DOHH2 (cell line): ENCODE data around the gene HCN4.

Source experiments
- CTCF ChIP-seq: fragments of 200-600 bp; sonication (generic); IDR thresholded peaks from one replicate; pipeline ENCODE4 v1.5.1; 2014; ENCODE audit warnings: antibody characterized with exemption, mild to moderate bottlenecking, low read depth, low read length; ENCODE audit not compliant: poor library complexity, severe bottlenecking
- EZH2phosphoT487 ChIP-seq: fragments of 200-600 bp; sonication (generic); IDR thresholded peaks from 2 replicates; pipeline ENCODE4 v1.6.1; 2017; ENCODE audit warnings: borderline replicate concordance, mild to moderate bottlenecking, antibody characterized with exemption, low read length, moderate library complexity, mixed read lengths

GRCh38 chr15:73366766-73367623 lies 1.8 kb downstream of the HCN4 start:
- no peak for TF ChIP-seq CTCF
- TF ChIP-seq EZH2phosphoT487: no peak
